Spleen (tissue), 11 donors: ENCODE results near the gene DCDC1. TPM values are rescaled to one million over a fixed set of nuclear protein-coding genes. Genes with fewer than 3 reads are reported as not detected.
"Not testable (repeated sequence)": the region's sequence is repeated elsewhere in the genome, so short reads cannot be mapped to it uniquely, and the experiment has no call there.

Experiments used
- DNase-seq: peaks from one replicate; pipeline ENCODE4 v3.0.0-alpha.2; 2020
- H3K27ac ChIP-seq, 8 donors: fragments of 200-600 bp; sonication (generic) in 7 of 8; 1 replicate in 4 of 8; 2 replicates in 4 of 8; pipeline versions ENCODE4 v1.5.0 to v1.8.0; 2016 to 2021; ENCODE audit warnings: inconsistent platforms in 4 of 8, mild to moderate bottlenecking in 4 of 8, moderate library complexity in 1 of 8
- H3K27me3 ChIP-seq, 7 donors: fragments of 200-600 bp; sonication (generic) in 6 of 7; replicated peaks in 1 of 7; 1 replicate in 4 of 7; 2 replicates in 3 of 7; pipeline versions ENCODE4 v1.5.0 to v1.8.0; 2016 to 2021; ENCODE audit warnings: inconsistent platforms in 3 of 7, mild to moderate bottlenecking in 1 of 7
- H3K36me3 ChIP-seq, 6 donors: fragments of 200-600 bp; sonication (generic) in 5 of 6; 1 replicate in 4 of 6; 2 replicates in 2 of 6; pipeline versions ENCODE4 v1.5.0 to v1.8.0; 2016 to 2021; ENCODE audit warnings: inconsistent platforms in 2 of 6
- H3K4me1 ChIP-seq, 6 donors: fragments of 200-600 bp; sonication (generic) in 5 of 6; 1 replicate in 3 of 6; 2 replicates in 3 of 6; pipeline versions ENCODE4 v1.5.0 to v1.8.0; 2016 to 2021; ENCODE audit warnings: inconsistent platforms in 3 of 6
- H3K4me3 ChIP-seq, 8 donors: fragments of 200-600 bp; sonication (generic) in 7 of 8; 1 replicate in 4 of 8; 2 replicates in 4 of 8; pipeline versions ENCODE4 v1.5.0 to v1.8.0; 2016 to 2021; ENCODE audit warnings: inconsistent platforms in 4 of 8, mild to moderate bottlenecking in 4 of 8, moderate library complexity in 2 of 8
- H3K9me3 ChIP-seq, 8 donors: fragments of 200-600 bp; sonication (generic) in 7 of 8; 1 replicate in 4 of 8; 2 replicates in 4 of 8; pipeline versions ENCODE4 v1.5.0 to v1.8.0; 2016 to 2021; ENCODE audit warnings: inconsistent platforms in 4 of 8
- CTCF ChIP-seq, 11 experiments: fragments of 200-600 bp in 7 of 11; fragments of 450-650 bp in 4 of 11; sonication (generic) in 4 of 11; IDR thresholded peaks in 8 of 11; conservative IDR thresholded peaks in 3 of 11; 1 replicate in 7 of 11; 2 replicates in 4 of 11; pipeline versions ENCODE4 v1.4.0 to v1.8.0; 2016 to 2021; ENCODE audit warnings: antibody characterized with exemption in 11 of 11, inconsistent platforms in 4 of 11, mild to moderate bottlenecking in 1 of 11
- POLR2A ChIP-seq, 3 donors: fragments of 450-650 bp; IDR thresholded peaks; one replicate each; pipeline ENCODE4 v1.5.1; 2017; ENCODE audit warnings: antibody characterized with exemption in 3 of 3, mild to moderate bottlenecking in 1 of 3
- POLR2AphosphoS5 ChIP-seq, 3 donors: sonication (generic); formaldehyde crosslinking; IDR thresholded peaks; one replicate each; pipeline ENCODE4 v1.5.1; 2017; ENCODE audit warnings: antibody characterized with exemption in 3 of 3
- WGBS, 5 donors: extraction: QIAGEN DNeasy Blood & Tissue Kit in 3 of 5; methylation state at CpG; one replicate each; pipeline versions ENCODE4 v1.1.5 to v1.1.7; 2013 to 2018; 5-methylcytosine and 5-hydroxymethylcytosine counted together
- intact Hi-C: fragments of 100-400 bp; cut with DNase I; formaldehyde crosslinking; loops from one replicate; pipeline ENCODE4 v1.15.0; 2023; ENCODE audit warnings: low total_unique reads
- polyA plus RNA-seq, 3 donors: library from polyadenylated mRNA; stranded (reverse); fragments of 200-250 nt; gene quantifications; one replicate each; pipeline ENCODE4 v1.2.1, GENCODE V29; 2013
- total RNA-seq, 7 donors: library from RNA; depleted of rRNA in 3 of 7; stranded (reverse); fragments of >200 nt in 3 of 7; fragmentation: NEBNext Ultra II Directional in 4 of 7; extraction: Animal tissue kit (Norgen Biotek cat#: 25700) in 4 of 7; gene quantifications; one replicate each; pipeline versions ENCODE4 v1.1.0 to v1.2.1, GENCODE V29; 2016 to 2021
- donor health status: healthy with polysubstance abuse.
- donor health status: DM: no; HTN: no; CAD: no; lungs with moderate emphysema.
- donor health status: DM: no; HTN: no; CAD: no.
- donor health status: Bipolar disorder and iron deficiency.
- donor health status: healthy.
- donor health status: DM: no; HTN: no; CAD: no.
- donor health status: DM: yes; HTN: yes; CAD: no.

The DCDC1 gene
- total and polyA plus RNA-seq, 10 donors: 0.03 to 0.88 (median 0.25) TPM; not detected in 6

DNA sequence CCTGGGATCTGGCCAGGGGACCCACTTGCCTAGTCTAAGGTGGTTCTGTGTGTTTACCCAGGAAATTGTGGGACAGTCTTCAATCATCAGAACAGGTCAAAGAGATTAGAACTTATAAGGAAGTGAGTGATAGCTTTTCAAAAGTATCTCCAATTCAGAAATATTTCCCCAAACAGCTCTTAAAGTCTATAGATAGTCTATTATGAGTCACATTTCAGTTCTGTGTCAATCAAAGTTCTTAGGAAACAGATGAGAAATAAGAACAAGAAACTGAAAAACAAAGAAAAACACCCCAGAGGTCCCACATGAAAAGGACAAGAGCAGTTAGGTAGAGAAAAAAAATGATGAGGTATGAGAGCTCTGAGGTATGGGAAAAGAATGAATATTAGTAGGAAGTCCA is 402.0 kb downstream of the DCDC1 start:
- no peak overlapping the region for H3K4me3 ChIP-seq
- peaks cover 0 to 27% (median 5%) of the 10 kb centered on the region in 8 donors for H3K9me3 ChIP-seq
- no peak overlapping the region for H3K27ac ChIP-seq
- no peaks in the 10 kb centered on the region for H3K36me3 ChIP-seq
- H3K27me3 ChIP-seq: no peaks in the 10 kb centered on the region
- TF ChIP-seq CTCF (IDR thresholded peaks at IDR 0.05 in 8 of 11, conservative IDR thresholded peaks at IDR 0.05 in 3 of 11): no peak
- no peak for TF ChIP-seq POLR2A (IDR thresholded peaks at IDR 0.05)
- no peak for TF ChIP-seq POLR2AphosphoS5 (IDR thresholded peaks at IDR 0.05)
- H3K4me1 ChIP-seq: no peaks in the 10 kb centered on the region
- intact Hi-C loops: no loop called here
- no peak for DNase-seq

DNA sequence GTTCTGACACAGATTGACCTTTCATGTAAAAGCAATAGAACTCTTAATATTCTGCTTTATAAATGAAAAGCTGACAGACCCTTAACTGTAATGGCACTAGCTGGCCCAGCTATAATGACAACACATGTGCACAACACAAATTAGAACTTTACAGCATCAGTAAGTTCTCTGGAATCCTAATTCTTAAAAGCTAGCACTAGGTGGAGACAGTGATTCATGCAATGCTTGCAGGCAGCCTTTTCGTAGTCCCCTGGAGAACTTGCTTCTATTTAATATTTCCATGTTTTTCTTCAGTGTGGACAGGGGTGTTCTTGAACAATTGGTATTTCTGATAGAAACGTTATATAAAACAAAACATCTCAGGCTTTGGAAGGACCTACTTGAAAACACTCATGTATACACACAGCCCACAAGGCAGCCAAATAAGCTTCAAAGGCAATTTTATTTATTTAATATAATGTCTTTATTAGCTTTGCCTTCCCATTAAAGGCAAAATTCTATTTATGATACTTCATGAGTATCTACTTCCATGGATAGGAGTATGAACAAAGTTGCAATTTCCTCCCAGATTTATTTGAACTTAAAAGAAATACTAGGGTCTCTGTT is 409.0 kb downstream of the DCDC1 start:
- Histone ChIP-seq H3K4me1 (no peaks in the 10 kb centered on the region), H3K4me3 (no peak overlapping the region), H3K27ac (no peak overlapping the region), H3K36me3 (no peaks in the 10 kb centered on the region), H3K9me3 (no peaks in the 10 kb centered on the region), H3K27me3 (no peaks in the 10 kb centered on the region)
- DNase-seq: no peak
- no peak for TF ChIP-seq POLR2A (IDR thresholded peaks at IDR 0.05)
- no peak for TF ChIP-seq CTCF (IDR thresholded peaks at IDR 0.05 in 8 of 11, conservative IDR thresholded peaks at IDR 0.05 in 3 of 11)
- TF ChIP-seq POLR2AphosphoS5 (IDR thresholded peaks at IDR 0.05): no peak
- WGBS, 5 donors: 3 to 12% (median 5%) methylated on average over 2 of the region's 2 CpGs
- intact Hi-C loops: no loop called here

DNA sequence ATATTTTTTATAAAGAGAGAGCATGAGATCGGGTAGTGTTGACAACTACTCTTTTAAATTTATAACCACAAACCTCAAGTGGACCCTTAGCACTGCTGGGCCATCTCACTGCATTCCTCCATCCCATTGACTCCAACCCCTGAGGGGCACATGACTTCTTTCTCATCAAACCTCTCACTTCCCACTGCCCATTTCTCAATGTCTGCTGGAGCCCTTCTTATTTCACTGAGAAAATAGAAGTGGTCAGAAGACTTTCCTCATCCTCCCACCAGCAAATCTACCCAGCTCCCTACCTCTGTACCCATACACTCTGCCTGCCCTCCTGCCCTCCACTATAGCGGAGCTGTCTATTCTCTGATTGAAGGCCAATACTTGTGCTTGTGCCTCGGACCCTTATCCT is 412.8 kb downstream of the DCDC1 start:
- Histone ChIP-seq H3K9me3 (no peaks in the 10 kb centered on the region), H3K4me3 (no peak overlapping the region), H3K36me3 (no peaks in the 10 kb centered on the region), H3K27ac (no peak overlapping the region), H3K4me1 (no peaks in the 10 kb centered on the region), H3K27me3 (no peaks in the 10 kb centered on the region)
- no peak for DNase-seq
- TF ChIP-seq POLR2A (IDR thresholded peaks at IDR 0.05): no peak
- TF ChIP-seq POLR2AphosphoS5 (IDR thresholded peaks at IDR 0.05): no peak
- TF ChIP-seq CTCF (IDR thresholded peaks at IDR 0.05 in 8 of 11, conservative IDR thresholded peaks at IDR 0.05 in 3 of 11): no peak
- WGBS, 5 donors: 60 to 78% (median 67%) methylated on average over 3 of the region's 3 CpGs
- intact Hi-C loops: no loop called here

GRCh38 chr11:30949838-30950237 is 419.7 kb downstream of the DCDC1 start:
- H3K27ac ChIP-seq: no peak overlapping the region
- H3K9me3 ChIP-seq: peaks cover 0 to 28% (median 16%) of the 10 kb centered on the region in 8 donors
- no peak overlapping the region for H3K4me3 ChIP-seq
- H3K27me3 ChIP-seq: no peaks in the 10 kb centered on the region
- H3K36me3 ChIP-seq: no peaks in the 10 kb centered on the region
- DNase-seq: no peak
- intact Hi-C loops: no loop called here
- TF ChIP-seq CTCF (IDR thresholded peaks at IDR 0.05 in 8 of 11, conservative IDR thresholded peaks at IDR 0.05 in 3 of 11) (no peak), POLR2A (IDR thresholded peaks at IDR 0.05) (no peak), POLR2AphosphoS5 (IDR thresholded peaks at IDR 0.05) (no peak)
- no peaks in the 10 kb centered on the region for H3K4me1 ChIP-seq
- 84 to 97% (median 89%) methylated on average over 3 of the region's 3 CpGs for WGBS, 5 donors

DNA sequence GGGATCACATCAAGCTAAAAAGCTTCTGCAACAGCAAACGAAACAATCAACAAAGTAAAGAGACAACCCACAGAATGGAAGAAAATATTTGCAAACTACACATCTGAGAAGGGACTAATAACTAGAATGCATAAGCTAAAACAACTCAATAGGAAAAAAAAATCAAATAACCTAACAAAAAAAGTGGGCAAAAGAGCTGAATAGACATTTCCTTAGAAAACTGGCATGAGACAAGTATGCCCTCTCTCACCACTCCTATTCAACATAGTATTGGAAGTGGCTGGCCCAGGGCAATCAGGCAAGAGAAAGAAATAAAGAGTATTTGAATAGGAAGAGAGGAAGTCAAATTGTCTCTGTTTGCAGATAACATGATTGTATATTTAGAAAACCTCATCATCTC is 421.8 kb downstream of the DCDC1 start:
- intact Hi-C loops, H3K4me1 ChIP-seq, H3K4me3 ChIP-seq, DNase-seq, H3K27me3 ChIP-seq, H3K27ac ChIP-seq, H3K36me3 ChIP-seq: not testable (repeated sequence)
- 49 to 70% (median 59%) methylated on average over 1 of the region's 1 CpG for WGBS, 5 donors
- H3K9me3 ChIP-seq: peaks cover 0 to 28% (median 16%) of the 10 kb centered on the region in 8 donors
